Neural progenitor cell (in vitro differentiated cells): ENCODE results near the gene FITM1. TPM values are rescaled to one million over a fixed set of nuclear protein-coding genes. Genes with fewer than 3 reads are reported as not detected.

Source experiments
- DNase-seq: peaks from one replicate; pipeline ENCODE4 v3.0.0-alpha.2; 2016; ENCODE audit warnings: low spot score
- H2AFZ ChIP-seq: fragments of 200-600 bp; sonication (generic); replicated peaks from 2 replicates; pipeline ENCODE4 v1.6.1; 2016; ENCODE audit warnings: antibody characterized with exemption
- H3F3A ChIP-seq: fragments of 200-600 bp; sonication (generic); 2 replicates; pipeline ENCODE4 v1.6.1; 2016; ENCODE audit warnings: antibody characterized with exemption, low read depth
- H3K27ac ChIP-seq: fragments of 200-600 bp; sonication (generic); 2 replicates; pipeline ENCODE4 v1.5.1; 2016; ENCODE audit warnings: mild to moderate bottlenecking
- H3K27me3 ChIP-seq: fragments of 200-600 bp; sonication (generic); 2 replicates; pipeline ENCODE4 v1.6.1; 2016; ENCODE audit warnings: mild to moderate bottlenecking, moderate library complexity
- H3K36me3 ChIP-seq: fragments of 200-600 bp; sonication (generic); 2 replicates; pipeline ENCODE4 v1.5.1; 2016
- H3K4me1 ChIP-seq: fragments of 200-600 bp; sonication (generic); 2 replicates; pipeline ENCODE4 v1.6.1; 2016; ENCODE audit warnings: mixed run types
- H3K4me2 ChIP-seq: fragments of 200-600 bp; sonication (generic); 2 replicates; pipeline ENCODE4 v1.6.1; 2016
- H3K4me3 ChIP-seq: fragments of 200-600 bp; sonication (generic); 2 replicates; pipeline ENCODE4 v1.5.1; 2016
- H3K79me2 ChIP-seq: fragments of 200-600 bp; sonication (generic); 2 replicates; pipeline ENCODE4 v1.6.1; 2016; ENCODE audit warnings: low read depth
- H3K9ac ChIP-seq: fragments of 200-600 bp; sonication (generic); 2 replicates; pipeline ENCODE4 v1.6.1; 2016
- H3K9me3 ChIP-seq: fragments of 200-600 bp; sonication (generic); 2 replicates; pipeline ENCODE4 v1.5.1; 2016; ENCODE audit warnings: low read depth
- H4K20me1 ChIP-seq: fragments of 200-600 bp; sonication (generic); 2 replicates; pipeline ENCODE4 v1.6.1; 2016; ENCODE audit warnings: low read depth
- H3K27ac Mint-ChIP-seq: 3 replicates; pipeline ENCODE4 v1.8.0; 2021; ENCODE audit warnings: mixed read lengths
- H3K27me3 Mint-ChIP-seq: 2 replicates; pipeline ENCODE4 v1.8.0; 2022; ENCODE audit warnings: low read depth, mild to moderate bottlenecking, inconsistent platforms, moderate library complexity, mixed read lengths; ENCODE audit not compliant: insufficient read depth
- H3K36me3 Mint-ChIP-seq: 3 replicates; pipeline ENCODE4 v1.8.0; 2021; ENCODE audit warnings: mixed read lengths
- H3K4me1 Mint-ChIP-seq: 3 replicates; pipeline ENCODE4 v1.8.0; 2021; ENCODE audit warnings: mixed read lengths
- H3K4me3 Mint-ChIP-seq: 3 replicates; pipeline ENCODE4 v1.8.0; 2021; ENCODE audit warnings: mild to moderate bottlenecking, moderate library complexity, mixed read lengths
- H3K9me3 Mint-ChIP-seq: 3 replicates; pipeline ENCODE4 v1.8.0; 2020; ENCODE audit warnings: mixed read lengths
- EZH2 ChIP-seq: fragments of 200-600 bp; sonication (generic); IDR thresholded peaks from 2 replicates; pipeline ENCODE4 v1.6.1; 2017; ENCODE audit warnings: antibody characterized with exemption, mild to moderate bottlenecking, moderate library complexity
- EZH2phosphoT487 ChIP-seq: fragments of 200-600 bp; sonication (generic); IDR thresholded peaks from 2 replicates; pipeline ENCODE4 v1.6.1; 2017; ENCODE audit warnings: antibody characterized with exemption
- total RNA-seq: library from RNA; depleted of rRNA; stranded (reverse); fragments of >200 nt; gene quantifications from 2 replicates; pipeline ENCODE4 v1.2.3, GENCODE V29; 2015; ENCODE audit warnings: low replicate concordance
- TF ChIP-seq, protein P1 (sequence below): fragments of 200-600 bp; sonication (generic); IDR thresholded peaks from 2 replicates; pipeline ENCODE4 v1.5.1; 2017; ENCODE audit warnings: antibody characterized with exemption, mild to moderate bottlenecking

FITM1 gene
- total RNA-seq, 1 donor from 2014 or later, result 0.77 TPM

- Mint-ChIP-seq H3K9me3 (no peaks in the 10 kb centered on the region), H3K27me3 (peaks cover 14% of the 10 kb centered on the region), H3K36me3 (no peaks in the 10 kb centered on the region), H3K4me1 (peaks cover 12% of the 10 kb centered on the region), H3K4me3 (no peak overlapping the region), H3K27ac (no peak overlapping the region)
- H3K4me2 ChIP-seq, result no peak overlapping the region
- TF ChIP-seq, protein P1, sequence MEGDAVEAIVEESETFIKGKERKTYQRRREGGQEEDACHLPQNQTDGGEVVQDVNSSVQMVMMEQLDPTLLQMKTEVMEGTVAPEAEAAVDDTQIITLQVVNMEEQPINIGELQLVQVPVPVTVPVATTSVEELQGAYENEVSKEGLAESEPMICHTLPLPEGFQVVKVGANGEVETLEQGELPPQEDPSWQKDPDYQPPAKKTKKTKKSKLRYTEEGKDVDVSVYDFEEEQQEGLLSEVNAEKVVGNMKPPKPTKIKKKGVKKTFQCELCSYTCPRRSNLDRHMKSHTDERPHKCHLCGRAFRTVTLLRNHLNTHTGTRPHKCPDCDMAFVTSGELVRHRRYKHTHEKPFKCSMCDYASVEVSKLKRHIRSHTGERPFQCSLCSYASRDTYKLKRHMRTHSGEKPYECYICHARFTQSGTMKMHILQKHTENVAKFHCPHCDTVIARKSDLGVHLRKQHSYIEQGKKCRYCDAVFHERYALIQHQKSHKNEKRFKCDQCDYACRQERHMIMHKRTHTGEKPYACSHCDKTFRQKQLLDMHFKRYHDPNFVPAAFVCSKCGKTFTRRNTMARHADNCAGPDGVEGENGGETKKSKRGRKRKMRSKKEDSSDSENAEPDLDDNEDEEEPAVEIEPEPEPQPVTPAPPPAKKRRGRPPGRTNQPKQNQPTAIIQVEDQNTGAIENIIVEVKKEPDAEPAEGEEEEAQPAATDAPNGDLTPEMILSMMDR, result no peak
- TF ChIP-seq EZH2phosphoT487, result no peak
- TF ChIP-seq EZH2, result no peak
- no peaks in the 10 kb centered on the region for H3K36me3 ChIP-seq
- no peak overlapping the region for H2AFZ ChIP-seq
- no peak overlapping the region for H3K27ac ChIP-seq
- peaks cover 5% of the 10 kb centered on the region for H3F3A ChIP-seq
- H3K79me2 ChIP-seq, result no peaks in the 10 kb centered on the region
- peaks cover 12% of the 10 kb centered on the region for H3K27me3 ChIP-seq
- H3K4me1 ChIP-seq, result peaks cover 15% of the 10 kb centered on the region
- no peak overlapping the region for H3K4me3 ChIP-seq
- H3K9me3 ChIP-seq, result no peaks in the 10 kb centered on the region
- no peak for DNase-seq
- no peak overlapping the region for H3K9ac ChIP-seq
- H4K20me1 ChIP-seq, result no peaks in the 10 kb centered on the region
Observed at GRCh38 chr14:24088095-24088494, 42.4 kb upstream of the FITM1 start.

GRCh38 chr14:24089890-24090289, 40.6 kb upstream of the FITM1 start:
- Histone ChIP-seq H4K20me1 (no peaks in the 10 kb centered on the region), H2AFZ (no peak overlapping the region), H3K4me3 (no peak overlapping the region), H3K9ac (no peak overlapping the region), H3K4me2 (no peak overlapping the region), H3K9me3 (no peaks in the 10 kb centered on the region), H3K4me1 (peaks cover 15% of the 10 kb centered on the region), H3K27ac (no peak overlapping the region), H3K79me2 (no peaks in the 10 kb centered on the region), H3K27me3 (no peaks in the 10 kb centered on the region), H3F3A (peaks cover 13% of the 10 kb centered on the region), H3K36me3 (no peaks in the 10 kb centered on the region)
- no peak overlapping the region for H3K4me3 Mint-ChIP-seq
- no peak for TF ChIP-seq EZH2
- TF ChIP-seq EZH2phosphoT487, result no peak
- TF ChIP-seq, protein P1, result no peak
- no peak for DNase-seq
- H3K27me3 Mint-ChIP-seq, result peaks cover 9% of the 10 kb centered on the region
- no peaks in the 10 kb centered on the region for H3K9me3 Mint-ChIP-seq
- H3K36me3 Mint-ChIP-seq, result no peaks in the 10 kb centered on the region
- H3K27ac Mint-ChIP-seq, result no peak overlapping the region
- peaks cover 18% of the 10 kb centered on the region for H3K4me1 Mint-ChIP-seq

DNA sequence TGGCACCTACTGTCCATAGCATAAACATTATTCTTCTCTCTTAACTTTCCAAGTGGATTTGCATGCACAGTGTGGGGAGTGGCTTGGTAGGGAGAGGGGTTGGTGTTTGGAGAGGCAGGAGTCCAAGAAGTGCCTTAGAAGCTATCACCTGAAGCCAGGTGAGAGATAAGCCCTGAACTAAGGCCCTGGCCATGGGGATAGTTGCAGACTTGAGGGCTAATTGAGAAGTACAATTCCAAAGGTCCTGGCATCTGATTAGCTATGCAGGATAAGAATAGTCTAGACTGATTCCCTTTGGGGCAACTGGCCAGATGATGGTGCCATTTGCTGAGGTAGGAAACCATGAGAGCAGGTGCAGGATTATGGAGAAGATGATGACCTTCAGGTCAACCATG, 38.4 kb upstream of the FITM1 start:
- no peak for DNase-seq
- peaks cover 17% of the 10 kb centered on the region for H3K4me1 ChIP-seq
- Mint-ChIP-seq H3K27ac (no peak overlapping the region), H3K36me3 (no peaks in the 10 kb centered on the region), H3K27me3 (peaks cover 9% of the 10 kb centered on the region), H3K4me3 (no peak overlapping the region), H3K4me1 (peaks cover 31% of the 10 kb centered on the region), H3K9me3 (no peaks in the 10 kb centered on the region)
- no peaks in the 10 kb centered on the region for H3K9me3 ChIP-seq
- no peaks in the 10 kb centered on the region for H4K20me1 ChIP-seq
- TF ChIP-seq EZH2, result no peak
- TF ChIP-seq, protein P1, result no peak
- TF ChIP-seq EZH2phosphoT487, result no peak
- no peak overlapping the region for H3K27ac ChIP-seq
- no peaks in the 10 kb centered on the region for H3K79me2 ChIP-seq
- no peak overlapping the region for H3K9ac ChIP-seq
- H3K36me3 ChIP-seq, result no peaks in the 10 kb centered on the region
- H3K4me2 ChIP-seq, result no peak overlapping the region
- H3K27me3 ChIP-seq, result no peaks in the 10 kb centered on the region
- H3F3A ChIP-seq, result peaks cover 24% of the 10 kb centered on the region
- H3K4me3 ChIP-seq, result no peak overlapping the region
- H2AFZ ChIP-seq, result no peak overlapping the region
